GM18858 (cell line): ENCODE results near the gene DDX39A.
"Not testable (repeated sequence)": the region's sequence is repeated elsewhere in the genome, so short reads cannot be mapped to it uniquely, and the experiment has no call there.

Source experiments
- ATAC-seq: cut with Tn5 transposase; IDR thresholded peaks from one replicate; pipeline ENCODE4 v1.9.1; 2021; ENCODE audit not compliant: unreplicated experiment

The DDX39A gene

GRCh38 chr19:14391156-14391821 is 27.9 kb downstream of the DDX39A start:
- ATAC-seq, result no peak

DNA sequence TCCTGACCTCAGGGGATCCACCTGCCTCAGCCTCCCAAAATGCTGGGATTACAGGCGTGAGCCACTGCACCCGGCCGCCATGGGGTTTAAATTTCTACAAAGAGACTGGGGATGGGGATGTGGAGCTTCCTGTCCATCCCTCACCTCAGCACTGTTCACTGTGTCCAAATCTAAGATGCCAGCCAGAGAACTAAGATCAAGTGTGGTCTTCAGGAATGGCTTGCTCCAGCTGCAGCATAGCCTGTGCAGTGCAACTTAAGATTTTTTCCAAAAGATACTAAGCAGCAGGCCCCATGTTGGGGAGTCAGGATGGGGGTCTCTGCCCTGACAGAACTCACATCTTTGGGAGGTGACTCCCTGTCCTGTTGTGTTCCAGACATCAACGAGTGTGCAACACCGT is 28.6 kb downstream of the DDX39A start:
- no peak for ATAC-seq

DNA sequence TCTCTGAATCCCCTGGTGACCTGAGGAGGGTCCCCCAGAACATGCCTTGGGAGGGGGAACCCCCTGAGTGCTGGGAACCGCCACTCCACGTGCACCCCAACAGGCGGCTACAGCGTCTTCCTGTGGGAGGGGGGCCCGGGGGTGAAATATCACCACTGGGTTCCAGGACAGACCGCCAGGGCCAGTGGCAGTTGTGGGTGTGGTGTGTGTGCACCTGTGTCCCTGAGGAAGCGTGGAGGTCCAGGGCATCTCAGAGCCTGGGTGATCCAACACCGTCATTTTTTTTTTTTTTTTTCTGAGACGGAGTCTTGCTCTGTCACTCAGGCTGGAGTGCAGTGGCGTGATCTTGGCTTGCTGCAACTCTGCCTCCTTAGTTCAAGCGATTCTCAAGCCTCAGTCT is 33.6 kb downstream of the DDX39A start:
- ATAC-seq, result no peak

DNA sequence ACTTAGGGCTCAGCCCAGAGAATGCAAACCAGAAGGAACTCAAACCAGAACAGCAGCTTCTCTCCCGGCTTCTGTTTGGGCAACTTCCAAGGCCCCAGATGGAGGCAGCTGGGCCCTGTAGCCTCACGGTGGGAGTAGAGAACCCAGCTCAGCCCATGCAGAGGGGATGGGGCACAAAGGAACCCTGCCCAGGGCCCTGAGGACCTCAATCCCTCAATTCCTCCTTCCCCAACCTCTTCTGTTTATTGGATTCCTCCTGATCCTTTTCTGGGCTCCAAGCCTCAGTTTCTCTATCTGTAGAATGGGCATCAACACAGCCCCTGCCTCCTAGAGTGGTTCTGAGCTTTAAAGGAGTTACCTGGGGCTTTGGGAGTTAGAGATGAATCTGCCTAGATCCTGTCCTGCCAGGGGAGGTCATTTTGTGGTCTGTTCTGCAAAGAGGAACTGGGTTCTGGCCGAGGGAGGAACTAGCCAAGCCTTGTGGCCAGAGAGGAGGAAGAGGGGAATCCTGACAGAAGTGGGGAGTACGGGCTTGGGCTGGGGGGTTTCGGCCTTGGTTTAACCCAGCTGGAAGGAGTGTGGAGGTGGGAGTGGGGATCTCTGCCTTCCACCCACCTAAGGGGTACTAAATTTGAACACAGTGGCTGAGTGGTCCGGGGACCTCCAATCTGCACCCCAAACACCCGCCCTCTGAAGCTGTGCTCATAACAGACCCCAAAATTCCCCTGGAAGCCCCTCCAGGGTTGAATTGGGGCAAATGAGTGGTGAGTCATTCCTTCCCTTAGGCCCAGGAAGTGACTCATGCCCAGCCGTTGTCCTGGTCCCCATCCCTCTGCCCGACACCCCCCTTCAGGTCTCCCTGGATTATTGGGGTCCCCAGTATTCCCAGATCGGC is 35.2 kb downstream of the DDX39A start:
- no peak for ATAC-seq

- ATAC-seq, result no peak
These were observed 37.3 kb downstream of the DDX39A start for GRCh38 chr19:14381689-14382474.

DNA sequence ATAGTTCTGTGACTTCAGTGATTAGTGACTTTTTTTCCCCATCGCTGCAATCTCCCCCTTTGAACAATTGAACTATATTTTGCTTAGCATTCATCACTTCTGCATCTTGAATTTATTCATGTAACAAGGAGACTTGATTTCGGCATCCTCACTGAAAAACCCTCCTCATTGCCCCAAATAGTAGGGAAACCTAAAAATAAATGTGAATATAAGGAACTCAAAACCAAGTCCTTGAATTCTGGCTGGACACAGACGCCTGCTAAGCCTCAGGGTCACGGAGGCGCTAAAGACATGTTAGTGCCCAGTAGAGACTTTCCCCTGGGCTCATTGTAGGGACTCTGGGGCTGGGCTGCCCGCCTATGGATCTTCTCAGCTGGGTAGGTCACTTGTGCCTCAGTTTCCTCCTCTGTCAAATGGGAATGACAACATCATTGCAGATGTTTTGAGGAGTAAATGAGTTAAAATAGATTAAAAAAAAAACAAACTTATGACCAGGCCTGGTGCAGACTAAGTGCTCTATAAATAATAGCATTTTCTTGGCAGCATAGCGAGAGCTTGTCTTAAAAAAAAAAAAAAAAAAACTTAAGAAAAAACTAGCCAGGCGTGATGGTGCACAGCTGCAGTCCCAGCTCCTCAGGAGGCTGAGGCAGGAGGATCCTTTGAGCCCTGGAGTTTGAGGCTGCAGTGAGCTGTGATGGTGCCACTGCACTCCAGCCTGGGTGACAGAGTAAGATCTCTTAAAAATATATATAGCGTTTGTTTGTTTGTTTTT is 39.7 kb downstream of the DDX39A start:
- no peak for ATAC-seq

GRCh38 chr19:14378890-14379289 is 40.3 kb downstream of the DDX39A start:
- ATAC-seq, result no peak

DNA sequence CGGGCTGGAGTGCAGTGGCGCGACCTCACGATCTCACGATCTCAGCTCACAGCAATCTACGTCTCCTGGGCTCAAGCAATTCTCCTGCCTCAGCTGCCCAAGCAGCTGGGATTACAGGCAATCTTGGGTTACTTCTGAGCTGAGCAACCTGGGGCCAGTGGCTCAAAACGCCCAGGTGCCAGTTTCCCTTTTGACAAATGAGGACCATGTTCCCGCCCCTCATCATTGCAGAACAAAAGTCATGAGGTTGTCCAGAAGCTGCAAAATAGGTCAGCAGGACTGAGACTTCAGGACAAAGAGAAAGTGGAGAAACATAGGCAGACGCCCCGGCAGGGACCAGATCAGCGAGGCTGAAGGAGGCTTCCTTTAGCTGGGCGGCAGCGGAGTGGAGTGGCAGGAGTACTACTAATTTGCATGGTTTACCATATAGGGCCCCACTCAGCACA is 41.2 kb downstream of the DDX39A start:
- ATAC-seq, result no peak

DNA sequence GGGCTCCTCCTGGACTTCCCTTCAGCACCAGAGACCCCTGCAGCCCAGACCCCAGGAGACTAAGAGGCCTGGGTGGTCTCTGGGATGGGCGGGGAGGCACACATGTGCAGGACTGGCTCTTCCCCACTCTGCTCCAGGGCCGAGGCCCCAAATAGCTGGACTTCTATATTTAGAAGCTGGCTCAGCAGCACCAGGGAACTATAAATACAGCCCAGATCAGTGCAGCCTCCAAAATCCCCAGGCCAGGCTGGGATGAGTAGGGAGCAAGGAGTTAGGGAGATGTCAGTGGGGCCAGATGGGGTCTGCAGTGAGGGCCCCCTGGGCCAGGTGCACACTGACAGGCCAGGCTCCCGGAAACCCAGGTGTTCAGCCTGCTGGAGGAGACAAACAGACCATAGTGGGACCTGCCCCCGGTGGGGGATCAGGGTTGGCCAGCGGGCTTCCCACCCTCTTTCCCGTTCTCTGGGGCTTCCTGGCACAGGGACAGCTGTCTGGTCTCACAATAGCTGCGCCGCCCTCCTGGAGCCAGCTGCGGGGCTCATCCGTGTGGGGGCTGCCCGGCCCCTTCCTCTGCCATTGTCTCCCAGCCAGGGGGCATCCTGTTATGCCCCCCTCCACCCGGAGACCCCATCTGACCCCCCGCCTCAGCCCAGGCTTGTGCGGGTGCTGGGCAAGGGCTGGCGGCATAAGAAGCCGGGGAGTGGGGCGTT is 43.4 kb downstream of the DDX39A start:
- no peak for ATAC-seq

DNA sequence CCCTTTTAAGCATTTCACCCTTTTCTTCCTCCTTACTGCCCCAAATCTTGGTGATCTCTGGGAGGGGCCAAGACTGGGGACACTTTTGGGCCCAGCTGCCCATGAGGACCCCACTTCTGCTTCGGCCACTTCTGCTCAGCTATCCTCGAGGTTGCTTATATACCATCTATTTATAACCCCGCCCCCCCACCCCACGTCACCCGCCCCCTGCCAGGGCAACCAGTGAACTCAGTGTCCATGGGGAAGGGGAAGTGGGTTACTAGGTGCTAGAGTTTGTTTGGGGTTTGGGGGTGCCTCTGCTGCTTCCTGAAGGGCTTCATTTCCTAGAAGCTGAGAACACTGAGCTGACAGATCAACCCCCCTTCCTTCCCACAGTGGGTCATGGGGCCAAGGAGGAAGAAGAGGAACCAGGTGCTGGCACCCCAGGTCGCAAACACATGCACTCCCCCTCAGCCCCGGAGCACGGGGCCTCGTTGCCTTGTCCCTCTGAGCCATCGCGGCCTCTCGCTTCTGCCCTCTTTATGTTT is 44.0 kb downstream of the DDX39A start:
- ATAC-seq, result no peak

GRCh38 chr19:14374313-14374712 is 44.8 kb downstream of the DDX39A start:
- not testable (repeated sequence) for ATAC-seq

DNA sequence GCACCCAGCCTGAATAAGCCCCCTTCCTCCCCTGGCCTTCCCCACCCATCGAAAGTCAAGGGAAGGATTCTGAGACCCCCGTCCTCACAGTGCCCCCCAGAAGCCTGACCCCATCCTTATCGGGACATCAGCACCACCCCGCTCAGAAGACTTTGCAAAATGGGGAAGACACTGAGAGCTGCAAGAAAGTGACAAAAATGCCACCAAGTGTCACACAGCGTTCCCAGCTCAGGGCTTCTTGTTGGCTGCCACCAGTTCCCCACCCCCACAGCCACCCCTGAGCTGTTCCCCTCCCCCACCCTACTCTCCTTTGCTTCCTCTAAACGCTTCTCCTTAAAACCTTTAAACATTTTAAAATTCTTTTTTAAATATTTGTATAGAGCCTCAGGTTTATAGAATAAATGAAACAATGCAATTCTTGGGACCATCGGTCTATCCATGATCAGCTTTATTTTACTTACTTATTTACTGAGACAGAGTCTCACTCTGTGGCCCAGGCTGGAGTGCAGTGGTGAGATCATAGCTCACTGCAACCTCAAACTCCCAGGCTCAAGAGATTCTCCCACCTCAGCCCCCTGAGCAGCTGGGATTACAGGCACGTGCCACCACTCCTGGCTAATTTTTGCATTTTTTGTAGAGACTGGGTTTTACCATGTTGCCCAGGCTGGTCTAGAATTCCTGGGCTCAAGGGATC is 46.6 kb downstream of the DDX39A start:
- ATAC-seq, result not testable (repeated sequence)

- no peak for ATAC-seq
These were observed 47.8 kb downstream of the DDX39A start for GRCh38 chr19:14371301-14371821.

DNA sequence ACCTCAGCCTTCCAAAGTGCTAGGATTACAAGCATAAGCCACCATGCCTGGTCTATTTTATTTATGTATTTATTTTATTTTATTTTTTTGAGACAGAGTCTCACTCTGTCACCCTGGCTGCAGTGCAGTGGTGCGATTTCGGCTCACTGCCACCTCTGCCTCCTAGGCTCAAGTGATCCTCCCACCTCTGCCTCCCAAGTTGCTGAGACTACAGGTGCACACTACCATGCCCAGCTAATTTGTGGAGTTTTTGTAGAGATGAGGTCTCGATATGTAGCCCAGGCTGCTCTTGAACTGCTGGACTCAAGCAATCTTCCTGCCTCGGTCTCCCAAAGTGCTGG is 48.2 kb downstream of the DDX39A start:
- no peak for ATAC-seq

DNA sequence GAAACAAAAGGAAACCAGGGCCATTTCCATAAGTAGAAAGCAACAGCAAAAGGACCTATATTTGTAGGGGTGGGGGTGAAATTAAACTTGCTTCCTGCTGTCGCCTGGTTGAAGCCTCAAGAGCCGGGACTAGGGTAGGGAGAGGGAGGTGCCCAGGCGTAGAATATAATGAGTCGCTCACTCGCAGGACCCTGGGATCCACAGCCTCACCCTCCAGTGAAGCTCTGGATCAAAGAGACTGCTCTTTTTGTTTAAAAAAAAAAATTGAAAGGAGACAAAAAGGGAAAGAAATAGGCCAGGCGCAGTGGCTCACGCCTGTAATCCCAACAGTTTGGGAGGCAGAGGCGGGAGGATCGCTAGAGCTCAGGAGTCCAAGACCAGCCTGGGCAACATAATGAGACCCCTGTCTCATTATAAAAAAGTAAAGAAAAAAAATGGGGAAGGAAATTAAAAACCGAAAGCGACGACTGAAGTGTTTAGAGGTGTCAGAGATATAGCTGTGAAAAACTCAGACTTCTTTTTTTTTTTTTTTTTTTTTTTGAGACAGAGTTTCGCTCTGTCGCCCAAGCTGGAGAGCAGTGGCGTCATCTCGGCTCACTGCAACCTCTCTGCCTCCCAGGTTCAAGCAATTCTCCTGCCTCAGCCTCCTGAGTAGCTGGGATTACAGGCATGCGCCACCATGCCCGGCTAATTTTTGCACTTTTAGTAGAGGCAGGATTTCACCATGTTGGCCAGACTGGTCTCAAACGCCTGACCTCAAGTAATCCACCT is 48.8 kb downstream of the DDX39A start:
- ATAC-seq, result no peak

- no peak for ATAC-seq
These were observed 49.6 kb downstream of the DDX39A start for GRCh38 chr19:14369399-14370168.

GRCh38 chr19:14368011-14368513 is 51.1 kb downstream of the DDX39A start:
- ATAC-seq, result no peak
